ENCODE data around the gene TMEM191B. TPM values are rescaled to one million over a fixed set of nuclear protein-coding genes. Genes with fewer than 3 reads are reported as not detected.
"Not testable (repeated sequence)": the region's sequence is repeated elsewhere in the genome, so short reads cannot be mapped to it uniquely, and the experiment has no call there.

Gene TMEM191B
- total RNA-seq, 2 donors from 2014 or later, result 2.4 to 4.6 TPM

- not testable (repeated sequence) for H3K9me3 Mint-ChIP-seq; H3K4me1 Mint-ChIP-seq; H3K36me3 ChIP-seq (ENCODE audit: control insufficient read depth, insufficient read depth, low read length); H3K36me3 Mint-ChIP-seq (ENCODE audit: low read depth); H3K9ac ChIP-seq (ENCODE audit: extremely low read depth, low read length, poor library complexity, severe bottlenecking); H3K4me3 Mint-ChIP-seq; H3K27me3 Mint-ChIP-seq (ENCODE audit: insufficient read depth); H3K27ac ChIP-seq (ENCODE audit: low read depth, low read length); DNase-seq; H3K9me3 ChIP-seq (ENCODE audit: control insufficient read depth, low read length); H3K4me3 ChIP-seq (ENCODE audit: low read length); H3K27me3 ChIP-seq (ENCODE audit: control insufficient read depth, insufficient read depth, low read length, poor library complexity, severe bottlenecking); H3K4me1 ChIP-seq (ENCODE audit: control insufficient read depth, insufficient read depth, low read length); H3K27ac Mint-ChIP-seq
- no CpG with 5 or more reads among the region's 6 CpGs for WGBS, 2 experiments (ENCODE audit: insufficient coverage in 1 of 2, insufficient read length in 1 of 2)
These were observed 31.3 kb downstream of the TMEM191B start for GRCh38 chr22:18558939-18559338.

GRCh38 chr22:18560099-18560974 lies 32.7 kb downstream of the TMEM191B start:
- H3K27me3 Mint-ChIP-seq (ENCODE audit: insufficient read depth); H3K9ac ChIP-seq (ENCODE audit: extremely low read depth, low read length, poor library complexity, severe bottlenecking); H3K36me3 ChIP-seq (ENCODE audit: control insufficient read depth, insufficient read depth, low read length); H3K36me3 Mint-ChIP-seq (ENCODE audit: low read depth); DNase-seq; H3K27ac ChIP-seq (ENCODE audit: low read depth, low read length); H3K9me3 Mint-ChIP-seq; H3K4me1 ChIP-seq (ENCODE audit: control insufficient read depth, insufficient read depth, low read length); H3K4me3 ChIP-seq (ENCODE audit: low read length); H3K4me3 Mint-ChIP-seq; H3K4me1 Mint-ChIP-seq; H3K27me3 ChIP-seq (ENCODE audit: control insufficient read depth, insufficient read depth, low read length, poor library complexity, severe bottlenecking); H3K27ac Mint-ChIP-seq; H3K9me3 ChIP-seq (ENCODE audit: control insufficient read depth, low read length): not testable (repeated sequence)
- WGBS, 2 experiments (ENCODE audit: insufficient coverage in 1 of 2, insufficient read length in 1 of 2), result no CpG with 5 or more reads among the region's 16 CpGs

- H3K9me3 Mint-ChIP-seq; H3K36me3 Mint-ChIP-seq (ENCODE audit: low read depth); H3K27ac Mint-ChIP-seq; H3K4me1 ChIP-seq (ENCODE audit: control insufficient read depth, insufficient read depth, low read length); H3K27ac ChIP-seq (ENCODE audit: low read depth, low read length); H3K27me3 Mint-ChIP-seq (ENCODE audit: insufficient read depth); H3K4me1 Mint-ChIP-seq; H3K9me3 ChIP-seq (ENCODE audit: control insufficient read depth, low read length); DNase-seq; H3K4me3 Mint-ChIP-seq; H3K4me3 ChIP-seq (ENCODE audit: low read length); H3K36me3 ChIP-seq (ENCODE audit: control insufficient read depth, insufficient read depth, low read length); H3K27me3 ChIP-seq (ENCODE audit: control insufficient read depth, insufficient read depth, low read length, poor library complexity, severe bottlenecking); H3K9ac ChIP-seq (ENCODE audit: extremely low read depth, low read length, poor library complexity, severe bottlenecking): not testable (repeated sequence)
- no CpG with 5 or more reads among the region's 16 CpGs for WGBS, 2 experiments (ENCODE audit: insufficient coverage in 1 of 2, insufficient read length in 1 of 2)
These were observed 43.1 kb downstream of the TMEM191B start for GRCh38 chr22:18570509-18571246.

- H3K27ac Mint-ChIP-seq; H3K4me3 ChIP-seq (ENCODE audit: low read length); H3K4me1 Mint-ChIP-seq; H3K9ac ChIP-seq (ENCODE audit: extremely low read depth, low read length, poor library complexity, severe bottlenecking); H3K36me3 ChIP-seq (ENCODE audit: control insufficient read depth, insufficient read depth, low read length); H3K27me3 Mint-ChIP-seq (ENCODE audit: insufficient read depth); DNase-seq; H3K9me3 Mint-ChIP-seq; H3K27me3 ChIP-seq (ENCODE audit: control insufficient read depth, insufficient read depth, low read length, poor library complexity, severe bottlenecking); H3K27ac ChIP-seq (ENCODE audit: low read depth, low read length); H3K36me3 Mint-ChIP-seq (ENCODE audit: low read depth); H3K4me3 Mint-ChIP-seq; H3K9me3 ChIP-seq (ENCODE audit: control insufficient read depth, low read length); H3K4me1 ChIP-seq (ENCODE audit: control insufficient read depth, insufficient read depth, low read length): not testable (repeated sequence)
- 48% methylated on average over 2 of the region's 10 CpGs; no CpG with 5 or more reads in 1 of the 2 experiments for WGBS, 2 experiments (ENCODE audit: insufficient coverage in 1 of 2, insufficient read length in 1 of 2)
These were observed 46.0 kb downstream of the TMEM191B start for GRCh38 chr22:18573483-18574164.

GRCh38 chr22:18574555-18574954 lies 47.0 kb downstream of the TMEM191B start:
- H3K27ac ChIP-seq (ENCODE audit: low read depth, low read length); H3K36me3 Mint-ChIP-seq (ENCODE audit: low read depth); H3K4me1 Mint-ChIP-seq; H3K9ac ChIP-seq (ENCODE audit: extremely low read depth, low read length, poor library complexity, severe bottlenecking); H3K27me3 Mint-ChIP-seq (ENCODE audit: insufficient read depth); H3K4me3 Mint-ChIP-seq; H3K4me3 ChIP-seq (ENCODE audit: low read length); DNase-seq; H3K9me3 Mint-ChIP-seq; H3K9me3 ChIP-seq (ENCODE audit: control insufficient read depth, low read length); H3K27ac Mint-ChIP-seq; H3K4me1 ChIP-seq (ENCODE audit: control insufficient read depth, insufficient read depth, low read length); H3K36me3 ChIP-seq (ENCODE audit: control insufficient read depth, insufficient read depth, low read length); H3K27me3 ChIP-seq (ENCODE audit: control insufficient read depth, insufficient read depth, low read length, poor library complexity, severe bottlenecking): not testable (repeated sequence)
- WGBS, 2 experiments (ENCODE audit: insufficient coverage in 1 of 2, insufficient read length in 1 of 2), result no CpG with 5 or more reads among the region's 13 CpGs

GRCh38 chr22:18575686-18576085 lies 48.1 kb downstream of the TMEM191B start:
- not testable (repeated sequence) for H3K9ac ChIP-seq (ENCODE audit: extremely low read depth, low read length, poor library complexity, severe bottlenecking); H3K27me3 Mint-ChIP-seq (ENCODE audit: insufficient read depth); H3K9me3 ChIP-seq (ENCODE audit: control insufficient read depth, low read length); H3K4me3 Mint-ChIP-seq; H3K36me3 Mint-ChIP-seq (ENCODE audit: low read depth); H3K4me3 ChIP-seq (ENCODE audit: low read length); H3K27ac ChIP-seq (ENCODE audit: low read depth, low read length); H3K4me1 ChIP-seq (ENCODE audit: control insufficient read depth, insufficient read depth, low read length); H3K9me3 Mint-ChIP-seq; H3K36me3 ChIP-seq (ENCODE audit: control insufficient read depth, insufficient read depth, low read length); H3K4me1 Mint-ChIP-seq; H3K27me3 ChIP-seq (ENCODE audit: control insufficient read depth, insufficient read depth, low read length, poor library complexity, severe bottlenecking); DNase-seq; H3K27ac Mint-ChIP-seq
- WGBS, 2 experiments (ENCODE audit: insufficient coverage in 1 of 2, insufficient read length in 1 of 2), result no CpG with 5 or more reads among the region's 9 CpGs
